ENCODE results near the gene CFAP298. TPM values are rescaled to one million over a fixed set of nuclear protein-coding genes. Genes with fewer than 3 reads are reported as not detected.

The CFAP298 gene
- polyA plus RNA-seq, 1 donor from 2014 or later: 105 TPM

GRCh38 chr21:32574946-32575925, 36.9 kb downstream of the CFAP298 start:
- Histone ChIP-seq H3F3A (ENCODE audit: insufficient read depth, low read length, poor library complexity, severe bottlenecking) (no peaks in the 10 kb centered on the region), H2AFZ (ENCODE audit: low read depth, low read length) (no peak overlapping the region), H3K9ac (ENCODE audit: low read length) (no peak overlapping the region), H3K4me3 (ENCODE audit: low read length) (no peak overlapping the region), H3K79me2 (replicated peaks; ENCODE audit: insufficient read depth, low read length) (no peaks in the 10 kb centered on the region), H3K9me3 (ENCODE audit: low read length) (no peaks in the 10 kb centered on the region), H4K20me1 (ENCODE audit: insufficient read depth) (no peaks in the 10 kb centered on the region), H3K4me2 (ENCODE audit: low read length) (no peak overlapping the region), H3K36me3 (ENCODE audit: insufficient read depth, low read length) (no peaks in the 10 kb centered on the region), H3K27me3 (ENCODE audit: insufficient read depth, low read depth, low read length) (no peaks in the 10 kb centered on the region), H3K9me2 (ENCODE audit: insufficient read depth, low read length) (no peaks in the 10 kb centered on the region), H3K27ac (ENCODE audit: low read length) (no peak overlapping the region)
- TF ChIP-seq REST (IDR thresholded peaks at IDR 0.05; ENCODE audit: borderline replicate concordance) (no peak), EZH2 (IDR thresholded peaks at IDR 0.05; ENCODE audit: borderline replicate concordance, insufficient read depth, low read length, poor library complexity, severe bottlenecking) (no peak), MXI1 (conservative IDR thresholded peaks at IDR 0.05; ENCODE audit: poor library complexity, severe bottlenecking) (no peak), EP300 (conservative IDR thresholded peaks at IDR 0.05; ENCODE audit: poor library complexity, severe bottlenecking) (no peak), POLR2AphosphoS5 (IDR thresholded peaks at IDR 0.05) (no peak)

GRCh38 chr21:32572574-32573420, 39.4 kb downstream of the CFAP298 start:
- Histone ChIP-seq H3K79me2 (replicated peaks; ENCODE audit: insufficient read depth, low read length) (no peaks in the 10 kb centered on the region), H3K27me3 (ENCODE audit: insufficient read depth, low read depth, low read length) (no peaks in the 10 kb centered on the region), H3K36me3 (ENCODE audit: insufficient read depth, low read length) (no peaks in the 10 kb centered on the region), H3K4me2 (ENCODE audit: low read length) (no peak overlapping the region), H3K27ac (ENCODE audit: low read length) (no peak overlapping the region), H3K9me3 (ENCODE audit: low read length) (no peaks in the 10 kb centered on the region), H3K4me3 (ENCODE audit: low read length) (no peak overlapping the region), H4K20me1 (ENCODE audit: insufficient read depth) (no peaks in the 10 kb centered on the region), H3F3A (ENCODE audit: insufficient read depth, low read length, poor library complexity, severe bottlenecking) (no peaks in the 10 kb centered on the region), H3K9me2 (ENCODE audit: insufficient read depth, low read length) (no peaks in the 10 kb centered on the region), H2AFZ (ENCODE audit: low read depth, low read length) (no peak overlapping the region), H3K9ac (ENCODE audit: low read length) (no peak overlapping the region)
- TF ChIP-seq MXI1 (conservative IDR thresholded peaks at IDR 0.05; ENCODE audit: poor library complexity, severe bottlenecking) (no peak), SMC3 (conservative IDR thresholded peaks at IDR 0.05; ENCODE audit: poor library complexity) (no peak), EZH2 (IDR thresholded peaks at IDR 0.05; ENCODE audit: borderline replicate concordance, insufficient read depth, low read length, poor library complexity, severe bottlenecking) (no peak), CTCF (IDR thresholded peaks at IDR 0.05; ENCODE audit: poor library complexity, severe bottlenecking) (no peak)
